ENCODE measurements around the gene PHLDA3.

Gene PHLDA3

GRCh38 chr1:201491896-201492511 lies 23.0 kb upstream of the PHLDA3 start:
- H4K20me1 ChIP-seq (ENCODE audit: insufficient read depth, low read length) = no peaks in the 10 kb centered on the region
- H3K27ac ChIP-seq (ENCODE audit: low read length) = no peak overlapping the region
- no peaks in the 10 kb centered on the region for H3K27me3 ChIP-seq (ENCODE audit: low read depth, low read length)
- H3K36me3 ChIP-seq (replicated peaks; ENCODE audit: low read depth, low read length) = peaks cover 76% of the 10 kb centered on the region
- no peak overlapping the region for H3K9ac ChIP-seq (ENCODE audit: low read length)
- H3K4me2 ChIP-seq (ENCODE audit: low read length) = no peak overlapping the region
- H3K9me3 ChIP-seq (ENCODE audit: insufficient read depth, low read length) = no peaks in the 10 kb centered on the region
- H3K4me1 ChIP-seq (ENCODE audit: low read length) = peaks cover 17% of the 10 kb centered on the region
- H3K4me3 ChIP-seq (ENCODE audit: low read length) = no peak overlapping the region
- no peak for TF ChIP-seq EZH2phosphoT487 (IDR thresholded peaks at IDR 0.05; ENCODE audit: low read depth)
- TF ChIP-seq, protein P1, sequence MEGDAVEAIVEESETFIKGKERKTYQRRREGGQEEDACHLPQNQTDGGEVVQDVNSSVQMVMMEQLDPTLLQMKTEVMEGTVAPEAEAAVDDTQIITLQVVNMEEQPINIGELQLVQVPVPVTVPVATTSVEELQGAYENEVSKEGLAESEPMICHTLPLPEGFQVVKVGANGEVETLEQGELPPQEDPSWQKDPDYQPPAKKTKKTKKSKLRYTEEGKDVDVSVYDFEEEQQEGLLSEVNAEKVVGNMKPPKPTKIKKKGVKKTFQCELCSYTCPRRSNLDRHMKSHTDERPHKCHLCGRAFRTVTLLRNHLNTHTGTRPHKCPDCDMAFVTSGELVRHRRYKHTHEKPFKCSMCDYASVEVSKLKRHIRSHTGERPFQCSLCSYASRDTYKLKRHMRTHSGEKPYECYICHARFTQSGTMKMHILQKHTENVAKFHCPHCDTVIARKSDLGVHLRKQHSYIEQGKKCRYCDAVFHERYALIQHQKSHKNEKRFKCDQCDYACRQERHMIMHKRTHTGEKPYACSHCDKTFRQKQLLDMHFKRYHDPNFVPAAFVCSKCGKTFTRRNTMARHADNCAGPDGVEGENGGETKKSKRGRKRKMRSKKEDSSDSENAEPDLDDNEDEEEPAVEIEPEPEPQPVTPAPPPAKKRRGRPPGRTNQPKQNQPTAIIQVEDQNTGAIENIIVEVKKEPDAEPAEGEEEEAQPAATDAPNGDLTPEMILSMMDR (IDR thresholded peaks at IDR 0.05; ENCODE audit: low read depth, low read length) = no peak
- H2AFZ ChIP-seq (ENCODE audit: low read depth, low read length) = no peak overlapping the region
- no peaks in the 10 kb centered on the region for H3K79me2 ChIP-seq (ENCODE audit: low read length)

DNA sequence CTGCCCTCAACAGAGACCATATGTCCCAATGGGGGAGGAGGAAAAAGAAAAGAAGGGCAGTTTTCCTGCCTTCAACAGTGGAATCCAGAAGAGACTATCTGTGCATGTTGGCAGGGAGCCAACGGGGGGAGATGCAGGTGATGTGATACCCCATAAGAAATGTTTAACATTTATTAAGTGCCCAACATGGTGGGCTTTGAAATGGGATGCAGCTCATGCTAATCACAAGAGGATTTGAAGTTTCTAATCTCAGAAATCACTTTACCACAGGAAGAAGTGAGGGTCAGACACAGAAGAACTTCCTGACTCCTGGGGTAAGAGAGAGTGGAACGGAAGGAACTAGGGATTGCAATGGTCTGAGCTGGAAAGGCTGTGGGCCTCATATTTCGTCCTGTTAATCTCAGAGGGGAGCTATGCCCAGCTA lies 21.7 kb upstream of the PHLDA3 start:
- no peaks in the 10 kb centered on the region for H3K9me3 ChIP-seq (ENCODE audit: insufficient read depth, low read length)
- no peaks in the 10 kb centered on the region for H4K20me1 ChIP-seq (ENCODE audit: insufficient read depth, low read length)

DNA sequence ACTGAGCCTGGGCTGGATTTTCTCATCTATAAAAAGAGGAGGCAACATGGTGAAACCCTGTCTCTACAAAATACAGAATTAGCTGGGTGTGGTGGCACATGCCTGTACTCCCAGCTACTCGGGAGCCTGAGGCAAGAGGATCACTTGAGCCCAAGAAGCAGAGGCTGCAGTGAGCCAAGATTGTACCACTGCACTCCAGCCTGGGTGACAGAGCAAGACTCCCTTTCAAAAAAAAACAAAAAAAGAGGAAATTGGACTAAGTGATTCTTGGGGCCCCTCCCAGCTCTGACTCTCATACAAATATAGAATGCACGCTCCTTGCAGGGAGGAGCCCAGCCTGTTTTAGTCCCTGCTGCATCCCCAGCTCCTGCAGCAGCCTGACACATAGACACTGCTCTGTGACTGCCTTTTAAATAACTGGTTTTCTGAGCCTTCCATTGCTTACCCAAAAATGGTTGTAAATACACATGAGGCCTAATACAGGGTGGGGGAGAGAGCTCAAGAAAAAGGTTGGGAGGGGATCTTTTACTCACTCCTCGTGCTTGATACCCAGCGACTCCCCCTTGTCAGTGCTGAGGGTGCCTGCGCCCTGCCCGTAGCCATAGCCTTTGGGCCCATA lies 20.8 kb upstream of the PHLDA3 start:
- Histone ChIP-seq H3K4me2 (ENCODE audit: low read length) (peak overlapping the region; percentile 43), H3K27me3 (ENCODE audit: low read depth, low read length) (no peaks in the 10 kb centered on the region), H3K4me1 (ENCODE audit: low read length) (peaks cover 17% of the 10 kb centered on the region), H3K27ac (ENCODE audit: low read length) (peak overlapping the region; percentile 26), H4K20me1 (ENCODE audit: insufficient read depth, low read length) (no peaks in the 10 kb centered on the region), H3K79me2 (ENCODE audit: low read length) (no peaks in the 10 kb centered on the region), H2AFZ (ENCODE audit: low read depth, low read length) (no peak overlapping the region), H3K36me3 (replicated peaks; ENCODE audit: low read depth, low read length) (peaks cover 74% of the 10 kb centered on the region), H3K4me3 (ENCODE audit: low read length) (no peak overlapping the region), H3K9ac (ENCODE audit: low read length) (no peak overlapping the region), H3K9me3 (ENCODE audit: insufficient read depth, low read length) (no peaks in the 10 kb centered on the region)
- TF ChIP-seq, protein P1 (IDR thresholded peaks at IDR 0.05; ENCODE audit: low read depth, low read length) = no peak
- no peak for TF ChIP-seq EZH2phosphoT487 (IDR thresholded peaks at IDR 0.05; ENCODE audit: low read depth)

More for the DNA sequence above, 21.7 kb upstream of the PHLDA3 start:
- Histone ChIP-seq H3K36me3 (replicated peaks; ENCODE audit: low read depth, low read length) (peaks cover 74% of the 10 kb centered on the region), H3K27ac (ENCODE audit: low read length) (no peak overlapping the region), H3K4me2 (ENCODE audit: low read length) (no peak overlapping the region), H3K79me2 (ENCODE audit: low read length) (no peaks in the 10 kb centered on the region), H3K4me3 (ENCODE audit: low read length) (no peak overlapping the region), H3K4me1 (ENCODE audit: low read length) (peaks cover 17% of the 10 kb centered on the region), H2AFZ (ENCODE audit: low read depth, low read length) (no peak overlapping the region), H3K27me3 (ENCODE audit: low read depth, low read length) (no peaks in the 10 kb centered on the region), H3K9ac (ENCODE audit: low read length) (no peak overlapping the region)
- no peak for TF ChIP-seq EZH2phosphoT487 (IDR thresholded peaks at IDR 0.05; ENCODE audit: low read depth)
- TF ChIP-seq, protein P1 (IDR thresholded peaks at IDR 0.05; ENCODE audit: low read depth, low read length) = no peak

GRCh38 chr1:201488830-201489589 lies 20.0 kb upstream of the PHLDA3 start:
- Histone ChIP-seq H3K36me3 (replicated peaks; ENCODE audit: low read depth, low read length) (peaks cover 72% of the 10 kb centered on the region), H3K9ac (ENCODE audit: low read length) (no peak overlapping the region), H3K27me3 (ENCODE audit: low read depth, low read length) (no peaks in the 10 kb centered on the region), H2AFZ (ENCODE audit: low read depth, low read length) (no peak overlapping the region), H4K20me1 (ENCODE audit: insufficient read depth, low read length) (no peaks in the 10 kb centered on the region), H3K4me2 (ENCODE audit: low read length) (peak overlapping the region; percentile 43), H3K9me3 (ENCODE audit: insufficient read depth, low read length) (no peaks in the 10 kb centered on the region), H3K4me3 (ENCODE audit: low read length) (no peak overlapping the region), H3K27ac (ENCODE audit: low read length) (peak overlapping the region; percentile 26), H3K4me1 (ENCODE audit: low read length) (peaks cover 18% of the 10 kb centered on the region), H3K79me2 (ENCODE audit: low read length) (no peaks in the 10 kb centered on the region)
- no peak for TF ChIP-seq EZH2phosphoT487 (IDR thresholded peaks at IDR 0.05; ENCODE audit: low read depth)
- TF ChIP-seq, protein P1 (IDR thresholded peaks at IDR 0.05; ENCODE audit: low read depth, low read length) = no peak

Measured in OCI-LY3 (cell line).